Erythroblast (primary cell): ENCODE measurements around the gene ST3GAL3.
A peak's percentile ranks its signal among the peaks of the same experiment; 100 is the strongest.

Experiments used
- DNase-seq, 2 experiments: peaks; one replicate each; lab custom pipeline; 2025; lab: John Stamatoyannopoulos, UW
- GATA1 ChIP-seq: IDR thresholded peaks from 2 replicates; pipeline ENCODE4 v1.6.1; 2011; ENCODE audit warnings: low read depth, mild to moderate bottlenecking, control low read depth, low read length, moderate library complexity
- POLR2A ChIP-seq: IDR thresholded peaks from 2 replicates; pipeline ENCODE4 v1.6.1; 2011; ENCODE audit warnings: mild to moderate bottlenecking, low read length

ST3GAL3 gene

DNA sequence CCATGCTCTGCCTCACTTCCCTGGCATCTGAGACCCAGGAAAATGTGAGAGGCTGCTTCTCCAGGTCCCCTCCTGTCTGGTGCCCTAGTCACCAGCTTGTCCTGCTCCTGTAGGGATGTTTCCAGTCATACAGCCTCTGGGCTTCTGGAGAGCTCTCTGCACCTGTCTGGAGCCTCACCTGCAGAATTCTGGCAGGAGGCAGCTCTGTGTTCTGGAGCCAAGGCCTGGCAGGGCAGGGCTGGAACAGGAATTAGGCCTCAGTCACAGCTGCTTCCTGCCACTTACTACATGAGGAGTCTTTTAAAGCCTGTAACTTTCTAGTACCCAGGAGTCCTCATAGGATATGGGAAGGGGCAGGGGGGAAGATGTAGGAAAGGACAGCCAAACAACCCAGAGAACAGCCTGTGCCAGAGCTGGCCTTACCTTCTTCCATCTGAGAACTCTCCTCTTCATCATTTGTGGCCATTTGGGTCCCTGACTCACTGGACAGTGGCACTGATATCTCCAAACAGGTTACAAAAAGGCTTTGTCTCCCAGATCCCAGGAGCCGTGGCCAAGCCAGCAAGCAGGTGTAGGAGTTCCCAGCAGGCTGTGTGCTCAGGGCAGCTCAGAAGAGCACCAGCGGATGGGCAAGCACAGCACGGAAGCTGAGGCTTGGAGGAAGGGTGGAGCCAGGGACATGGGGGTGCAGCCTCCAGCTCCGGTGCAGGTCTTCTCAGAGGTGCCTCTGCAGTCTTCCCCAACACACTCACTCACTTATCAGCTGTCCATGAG is 194.9 kb downstream of the ST3GAL3 start:
- DNase-seq, result no peak
- TF ChIP-seq POLR2A, result no peak
- TF ChIP-seq GATA1, result no peak

DNA sequence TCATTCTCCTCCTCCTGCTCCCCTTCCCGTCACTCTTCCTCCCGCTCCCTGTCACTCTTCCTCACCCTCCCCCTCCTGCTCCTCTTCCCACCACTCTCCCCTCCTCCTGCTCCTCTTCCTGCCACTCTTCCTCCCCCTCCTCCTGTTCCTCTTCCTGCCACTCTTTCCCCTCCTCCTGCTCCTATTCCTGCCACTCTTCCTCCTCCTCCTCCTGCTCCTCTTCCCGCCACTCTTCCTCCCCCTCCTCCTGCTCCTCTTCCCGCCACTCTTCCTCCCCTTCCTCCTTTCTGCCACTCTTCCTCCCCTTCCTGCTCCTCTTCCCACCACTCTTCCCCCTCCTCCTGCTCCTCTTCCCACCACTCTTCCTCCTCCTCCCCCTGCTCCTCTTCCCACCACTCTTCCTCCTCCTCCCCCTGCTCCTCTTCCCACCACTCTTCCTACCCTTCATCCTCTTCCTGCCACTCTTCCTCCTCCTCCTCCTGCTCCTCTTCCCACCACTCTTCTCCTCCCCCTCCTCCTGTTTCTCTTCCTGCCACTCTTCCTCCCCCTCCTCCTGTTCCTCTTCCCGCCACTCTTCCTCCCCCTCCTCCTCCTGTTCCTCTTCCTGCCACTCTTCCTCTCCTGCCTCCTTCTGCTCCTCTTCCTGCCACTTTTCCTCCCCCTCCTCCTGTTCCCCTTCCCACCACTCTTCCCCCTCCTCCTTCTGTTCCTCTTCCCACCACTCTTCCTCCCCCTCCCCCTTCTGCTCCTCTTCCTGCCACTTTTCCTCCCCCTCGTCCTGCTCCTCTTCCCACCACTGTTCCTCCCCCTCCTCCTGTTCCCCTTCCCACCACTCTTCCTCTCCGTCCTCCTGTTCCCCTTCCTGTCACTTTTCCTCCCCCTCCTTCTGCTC is 197.6 kb downstream of the ST3GAL3 start:
- no peak for TF ChIP-seq GATA1
- TF ChIP-seq POLR2A, result no peak
- DNase-seq, result no peak

DNA sequence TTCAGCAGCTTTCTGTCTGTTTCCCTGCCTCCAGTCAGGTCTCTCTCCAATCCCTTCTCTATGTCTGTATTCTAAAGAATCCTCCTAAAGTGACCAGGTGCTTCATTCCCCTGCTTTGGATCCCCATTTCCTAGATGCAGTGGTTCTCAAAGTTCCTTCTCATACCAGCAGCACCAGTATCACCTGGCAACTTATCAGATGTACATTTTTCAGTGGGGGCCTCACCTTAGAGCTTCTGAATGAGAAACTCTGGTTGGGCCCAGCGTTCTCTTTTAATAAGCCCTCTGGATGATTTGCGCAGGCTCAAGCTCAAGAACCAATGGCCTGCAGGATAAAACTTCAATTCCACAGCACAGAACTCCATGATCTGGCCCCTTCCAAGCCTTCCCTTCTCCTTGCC is 200.9 kb downstream of the ST3GAL3 start:
- TF ChIP-seq POLR2A, result no peak
- DNase-seq, result no peak

DNA sequence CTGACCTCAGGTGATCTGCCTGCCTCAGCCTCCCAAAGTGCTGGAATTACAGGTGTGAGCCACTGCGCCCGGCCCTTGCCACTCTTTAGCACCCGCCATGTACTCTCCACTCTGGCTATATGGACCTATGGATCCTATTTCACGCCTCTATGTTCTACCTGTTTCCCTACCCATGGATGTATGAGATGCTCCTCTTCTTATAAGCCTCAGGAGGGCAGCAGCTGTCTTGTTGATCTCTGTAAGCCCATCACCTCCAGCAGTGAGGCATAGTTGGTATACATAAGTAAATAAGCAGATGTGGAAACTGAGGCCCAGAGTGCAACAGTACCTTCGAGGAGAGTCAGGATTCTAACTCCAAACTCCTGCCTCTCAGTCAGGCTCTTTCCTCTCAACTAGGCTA is 201.5 kb downstream of the ST3GAL3 start:
- DNase-seq, result peak in 1 of 2 experiments; percentile 22
- TF ChIP-seq POLR2A (no peak), GATA1 (no peak)

DNA sequence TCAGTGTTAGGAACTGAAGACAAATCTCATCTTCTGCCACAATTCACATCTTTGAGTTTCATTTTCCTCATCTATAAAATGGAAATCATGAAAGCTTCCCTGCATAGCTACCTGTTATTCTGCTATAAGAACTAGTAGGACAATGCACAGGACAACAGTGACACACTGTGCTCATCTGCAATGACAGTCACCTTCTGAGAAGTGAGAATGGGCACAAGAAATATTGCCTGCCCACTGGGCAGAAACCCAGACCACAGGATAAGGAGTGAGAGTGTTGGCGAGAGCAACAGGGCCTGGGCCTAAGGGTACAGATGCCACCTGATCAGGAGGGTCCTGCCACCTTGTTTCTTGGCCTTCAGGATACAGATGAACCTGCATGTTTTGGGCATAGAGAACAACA is 203.0 kb downstream of the ST3GAL3 start:
- no peak for DNase-seq
- TF ChIP-seq POLR2A, result no peak
- TF ChIP-seq GATA1, result no peak

DNA sequence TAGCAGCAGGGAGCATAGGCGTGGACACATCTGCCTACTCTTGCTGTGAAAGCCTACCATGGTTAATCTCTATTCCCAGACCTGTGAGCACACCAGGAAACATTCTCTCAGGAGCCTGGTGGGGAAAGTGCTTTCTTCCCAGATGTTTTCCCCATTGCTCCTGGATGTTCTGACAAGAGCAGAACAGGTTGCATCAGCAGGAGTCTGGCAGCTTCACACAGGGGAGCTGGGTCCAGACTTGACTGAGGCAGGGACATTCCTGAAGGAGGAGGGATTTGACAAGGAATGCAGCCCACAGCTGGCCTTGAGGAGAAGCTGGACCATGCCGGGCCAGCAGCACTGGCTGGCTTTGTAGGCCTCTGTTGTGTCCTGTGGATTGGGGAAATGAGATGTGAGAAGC is 205.3 kb downstream of the ST3GAL3 start:
- no peak for DNase-seq

DNA sequence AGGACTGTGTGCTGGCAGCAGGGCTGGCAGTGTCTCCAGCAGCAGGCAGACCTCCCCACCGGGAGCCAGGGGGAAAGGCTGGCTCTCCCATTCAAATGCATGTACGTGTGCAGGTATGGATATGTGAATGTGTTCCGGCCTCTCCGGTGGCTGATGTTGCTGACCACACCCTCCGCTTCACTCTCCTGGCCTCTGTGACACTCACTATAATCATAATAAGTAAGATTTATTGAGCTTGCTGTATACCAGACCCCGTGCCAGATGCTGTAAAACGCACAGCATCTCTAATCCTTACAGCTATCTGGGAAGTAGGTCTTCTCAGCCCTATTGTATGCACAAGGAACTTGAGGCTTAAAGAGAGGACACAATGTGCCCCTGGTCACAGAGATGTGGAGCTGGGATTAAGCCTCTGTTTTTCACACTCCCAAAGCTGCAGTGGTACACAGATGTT is 205.7 kb downstream of the ST3GAL3 start:
- DNase-seq, result no peak
- TF ChIP-seq POLR2A (no peak), GATA1 (no peak)

More for the DNA sequence above, 205.3 kb downstream of the ST3GAL3 start:
- TF ChIP-seq GATA1 (no peak), POLR2A (no peak)

DNA sequence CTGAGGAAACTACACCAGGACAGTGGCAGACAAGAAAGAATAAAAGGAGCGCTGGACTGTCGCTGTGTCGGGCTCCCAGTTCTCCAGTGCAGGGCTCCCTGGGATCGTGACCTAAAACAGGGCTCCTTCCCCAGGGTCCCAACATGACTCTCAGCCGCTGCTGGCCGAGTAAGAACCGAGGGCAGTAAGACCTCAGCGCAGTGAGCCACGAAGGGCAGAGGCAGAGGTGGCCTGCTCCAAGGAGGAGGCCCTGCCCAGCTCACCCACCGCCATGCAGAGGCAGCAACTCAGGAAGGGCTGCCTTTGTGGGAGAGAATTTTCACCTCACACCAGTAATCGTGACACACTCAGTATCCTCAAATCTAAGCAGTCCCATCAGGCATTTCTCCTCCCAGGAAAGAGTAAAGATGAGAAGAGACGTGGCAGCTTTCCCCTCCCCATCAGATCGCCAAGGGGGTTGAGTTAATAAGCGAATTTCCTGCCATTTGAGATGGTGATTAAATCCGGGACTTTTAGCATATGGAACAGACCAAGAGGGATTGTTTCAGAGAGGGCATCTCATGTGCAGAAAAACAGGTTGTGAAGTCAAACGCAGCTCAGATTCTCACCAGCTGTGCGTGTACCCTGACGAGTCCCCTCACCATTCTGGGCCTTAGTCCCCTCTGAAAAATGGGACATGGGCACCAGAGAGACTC is 206.5 kb downstream of the ST3GAL3 start:
- TF ChIP-seq GATA1, result no peak
- no peak for TF ChIP-seq POLR2A
- DNase-seq, result no peak

DNA sequence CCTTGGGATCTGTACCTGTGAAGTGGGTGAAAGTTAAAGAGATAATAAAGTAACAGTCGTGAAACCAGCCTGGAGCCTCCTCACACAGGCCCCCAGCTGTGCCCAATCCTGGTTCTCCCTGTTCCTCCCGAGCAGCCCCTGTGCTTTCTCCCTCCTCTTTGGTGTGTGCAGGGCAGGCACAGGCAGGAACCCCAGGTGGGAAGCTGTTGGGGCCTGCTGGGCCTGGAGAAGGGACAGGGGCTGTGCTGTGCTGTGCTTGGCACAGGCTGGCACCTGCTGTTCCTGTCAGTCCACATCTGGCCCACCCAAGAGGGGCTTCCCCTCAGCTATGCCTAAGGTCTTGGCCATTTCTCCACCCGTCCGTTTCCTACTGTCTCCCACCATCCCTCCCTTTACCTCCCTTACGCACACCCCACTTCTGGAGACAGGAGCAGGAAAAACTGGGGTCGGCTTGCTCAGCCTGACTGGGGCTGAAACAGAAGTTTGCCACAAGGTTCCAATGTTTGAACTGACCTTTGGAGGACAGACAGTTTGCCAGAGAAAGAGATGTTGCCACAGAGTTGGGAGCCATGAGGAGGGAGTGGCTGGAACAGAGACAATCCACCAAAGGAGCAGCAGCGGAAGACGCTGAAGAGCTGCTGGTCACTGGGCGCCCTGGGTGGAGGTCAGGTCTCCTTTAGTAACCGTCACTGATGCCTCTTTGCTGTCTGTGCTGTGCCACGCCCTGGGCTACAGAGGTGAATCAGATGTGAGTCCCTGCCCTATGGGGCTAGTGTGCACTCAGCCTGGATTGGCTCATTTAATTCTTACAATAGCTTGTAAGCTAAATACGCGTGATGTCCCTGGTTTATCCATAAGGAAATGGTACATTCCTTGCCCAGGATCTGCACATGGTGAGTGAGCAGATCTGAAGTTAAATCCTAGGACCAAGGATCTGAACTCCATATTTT is 207.5 kb downstream of the ST3GAL3 start:
- DNase-seq, result no peak
- TF ChIP-seq GATA1 (no peak), POLR2A (no peak)

DNA sequence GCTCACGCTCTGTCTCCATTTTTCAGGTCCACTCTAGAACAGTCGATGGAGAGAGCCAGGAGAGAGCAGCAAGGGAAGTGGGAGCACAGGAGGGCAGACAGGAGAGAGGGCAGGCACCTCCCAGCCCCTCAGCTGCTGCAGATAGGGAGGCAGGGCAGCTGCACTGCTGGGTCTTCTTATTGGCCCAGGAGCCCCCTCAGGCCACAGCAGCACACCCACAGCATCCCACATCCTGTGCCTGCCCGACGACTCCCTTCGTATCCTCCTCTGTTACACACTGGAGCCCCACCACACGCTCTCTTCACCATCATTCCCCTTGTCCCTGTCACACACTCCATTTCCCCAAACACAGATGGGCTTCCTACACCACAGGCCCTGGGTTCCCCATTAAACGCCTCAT is 212.6 kb downstream of the ST3GAL3 start:
- DNase-seq, result no peak
- TF ChIP-seq GATA1 (no peak), POLR2A (no peak)

DNA sequence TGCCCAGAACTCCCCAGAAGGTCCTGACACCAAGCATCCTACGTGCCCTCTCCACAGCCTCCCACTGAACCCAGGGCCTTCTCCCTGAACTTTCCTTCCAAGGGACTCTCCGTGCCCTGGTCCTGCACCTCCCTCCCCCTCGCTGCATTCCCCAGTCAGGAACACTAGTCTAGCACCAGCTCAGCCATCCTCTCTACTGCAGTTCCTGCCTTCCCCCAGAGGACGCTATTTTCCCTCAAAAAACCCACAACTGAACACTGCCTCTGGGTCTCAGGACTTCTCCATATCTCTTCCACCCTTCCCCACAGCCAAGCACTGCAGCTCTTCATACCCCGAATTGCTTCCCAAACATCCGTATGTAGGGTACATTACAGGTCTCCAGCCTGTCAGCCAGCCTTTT is 213.7 kb downstream of the ST3GAL3 start:
- TF ChIP-seq POLR2A (no peak), GATA1 (no peak)
- DNase-seq, result no peak

DNA sequence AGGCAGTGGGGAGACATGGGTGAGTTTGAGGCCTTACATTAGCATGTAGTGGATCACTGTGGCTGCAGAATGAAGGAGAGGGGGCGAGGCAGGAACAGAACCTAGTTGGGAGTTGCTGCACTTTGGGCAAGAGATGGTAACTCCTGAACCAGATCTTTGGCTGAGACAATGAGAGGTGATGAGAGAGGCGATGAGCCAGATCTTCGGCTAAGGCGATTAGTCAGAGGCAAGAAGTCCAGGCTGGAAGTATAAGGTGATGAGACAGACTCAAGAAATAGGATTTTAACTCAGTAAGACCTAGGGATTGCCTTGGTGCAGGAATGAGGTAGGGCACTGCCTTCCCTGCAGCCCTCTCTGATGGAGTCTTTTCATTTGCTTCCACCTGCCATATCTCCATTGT is 217.2 kb downstream of the ST3GAL3 start:
- no peak for DNase-seq

More for the DNA sequence above, 217.2 kb downstream of the ST3GAL3 start:
- TF ChIP-seq POLR2A, result no peak
- TF ChIP-seq GATA1, result no peak
